HCT116 (cell line): ENCODE data around the gene SGMS1. TPM values are rescaled to one million over a fixed set of nuclear protein-coding genes. Genes with fewer than 3 reads are reported as not detected.

ENCODE experiments used
- ATAC-seq: fragments of 200-7000 bp; cut with Tn5 transposase; 2 replicates; pipeline ENCODE4 v1.9.1; 2020; ENCODE audit warnings: mild to moderate bottlenecking, moderate library complexity
- BruUV-seq: library from RNA; stranded (reverse); fragments of 400-500 nt; replicated peaks from 2 replicates; lab custom pipeline; 2021; lab: Mats Ljungman, UMichigan
- CTCF ChIA-PET: fragments of 300-600 bp; sonication (Branson Sonifier 250); formaldehyde crosslinking; loops from one replicate; lab custom pipeline; 2021; ENCODE audit warnings: antibody characterized with exemption; lab: Charles Lee
- POLR2A ChIA-PET: fragments of 300-600, 350-600 bp; sonication (Branson Sonifier 250); formaldehyde crosslinking; loops from one replicate; lab custom pipeline; 2021; ENCODE audit warnings: antibody characterized with exemption; lab: Charles Lee
- RAD21 ChIA-PET, 2 experiments: fragments of 300-600 bp; sonication (Branson Sonifier 250); formaldehyde crosslinking; loops; one replicate each; lab custom pipeline; 2023; ENCODE audit warnings: low total read pairs in 2 of 2; ENCODE audit not compliant: uncharacterized antibody in 2 of 2, unreplicated experiment in 2 of 2, low non-redundant PET in 1 of 2; lab: Charles Lee
- DNase-seq: peaks from one replicate; pipeline ENCODE4 v3.0.0-alpha.2; 2010; ENCODE audit warnings: low read depth, low spot score
- H2AFZ ChIP-seq: fragments of 200-600 bp; shearing (Covaris generic), sonication (generic); 2 replicates; pipeline ENCODE4 v1.6.1; 2017; ENCODE audit warnings: low read depth, mixed run types, mixed read lengths, antibody characterized with exemption, low read length; ENCODE audit not compliant: poor library complexity, severe bottlenecking
- H3K27ac ChIP-seq: 2 replicates; pipeline ENCODE4 v1.5.1; 2012; ENCODE audit warnings: low read depth, low read length
- H3K27me3 ChIP-seq: fragments of 200-600 bp; sonication (generic); 2 replicates; pipeline ENCODE4 v1.6.1; 2016; ENCODE audit warnings: mixed run types, low read length, mixed read lengths; ENCODE audit not compliant: insufficient read depth
- H3K36me3 ChIP-seq, 2 experiments: fragments of 200-500 bp in 1 of 2; fragments of 200-600 bp in 1 of 2; sonication (Bioruptor generic) in 1 of 2; sonication (generic) in 1 of 2; 2 replicates each; pipeline versions ENCODE4 v1.5.1 to v1.6.1; 2014 to 2016; ENCODE audit warnings: low read length in 2 of 2, inconsistent platforms in 1 of 2, mixed read lengths in 1 of 2, mixed run types in 1 of 2; ENCODE audit not compliant: insufficient read depth in 2 of 2, control insufficient read depth in 1 of 2
- H3K4me1 ChIP-seq, 2 experiments: fragments of 200-600 bp in 1 of 2; sonication (generic) in 1 of 2; 2 replicates each; pipeline versions ENCODE4 v1.5.1 to v1.6.1; 2012 to 2017; ENCODE audit warnings: low read length in 2 of 2, inconsistent platforms in 1 of 2, mild to moderate bottlenecking in 1 of 2, mixed read lengths in 1 of 2, mixed run types in 1 of 2, moderate library complexity in 1 of 2; ENCODE audit not compliant: insufficient read depth in 2 of 2, control insufficient read depth in 1 of 2
- H3K4me2 ChIP-seq: fragments of 200-600 bp; sonication (generic); 2 replicates; pipeline ENCODE4 v1.6.1; 2017; ENCODE audit warnings: mixed run types, low read length, mixed read lengths
- H3K4me3 ChIP-seq, 2 experiments: fragments of 200-600 bp in 1 of 2; sonication (generic) in 1 of 2; replicated peaks in 1 of 2; 2 replicates each; pipeline ENCODE4 v1.5.1; 2011 to 2016; ENCODE audit warnings: low read length in 2 of 2, control low read depth in 1 of 2, low read depth in 1 of 2, mild to moderate bottlenecking in 1 of 2, mixed read lengths in 1 of 2, mixed run types in 1 of 2
- H3K79me2 ChIP-seq: fragments of 200-600 bp; sonication (generic); 2 replicates; pipeline ENCODE4 v1.6.1; 2017; ENCODE audit warnings: mild to moderate bottlenecking, mixed run types, low read length, moderate library complexity, mixed read lengths; ENCODE audit not compliant: insufficient read depth
- H3K9ac ChIP-seq: fragments of 200-600 bp; sonication (generic); 2 replicates; pipeline ENCODE4 v1.6.1; 2016; ENCODE audit warnings: low read length, mixed read lengths
- H3K9me2 ChIP-seq: fragments of 200-600 bp; sonication (generic), shearing (Covaris generic); 2 replicates; pipeline ENCODE4 v1.6.1; 2017; ENCODE audit warnings: mixed run types, mild to moderate bottlenecking, moderate library complexity; ENCODE audit not compliant: insufficient read depth
- H3K9me3 ChIP-seq, 2 experiments: fragments of 200-500 bp in 1 of 2; fragments of 200-600 bp in 1 of 2; sonication (Bioruptor generic) in 1 of 2; sonication (generic) in 1 of 2; 2 replicates each; pipeline ENCODE4 v1.6.1; 2014 to 2017; ENCODE audit warnings: low read length in 2 of 2, mixed read lengths in 2 of 2, inconsistent platforms in 1 of 2, low read depth in 1 of 2, mild to moderate bottlenecking in 1 of 2, mixed run types in 1 of 2, moderate library complexity in 1 of 2; ENCODE audit not compliant: control insufficient read depth in 1 of 2, insufficient read depth in 1 of 2
- H4K20me1 ChIP-seq: fragments of 200-600 bp; sonication (generic), shearing (Covaris generic); 2 replicates; pipeline ENCODE4 v1.6.1; 2017; ENCODE audit warnings: mixed run types, mild to moderate bottlenecking, moderate library complexity; ENCODE audit not compliant: insufficient read depth
- CBX3 ChIP-seq: IDR thresholded peaks from 2 replicates; pipeline ENCODE4 v1.6.1; 2012; ENCODE audit warnings: low read depth
- CEBPB ChIP-seq: IDR thresholded peaks from 2 replicates; pipeline ENCODE4 v1.6.1; 2012; ENCODE audit warnings: low read depth
- ELF1 ChIP-seq: IDR thresholded peaks from 2 replicates; pipeline ENCODE4 v1.6.1; 2012; ENCODE audit warnings: low read depth, borderline replicate concordance
- EZH2 ChIP-seq: fragments of 200-600 bp; sonication (generic); IDR thresholded peaks from 2 replicates; pipeline ENCODE4 v1.6.1; 2017; ENCODE audit warnings: antibody characterized with exemption, mixed run types
- EZH2phosphoT487 ChIP-seq: fragments of 200-600 bp; IDR thresholded peaks from 2 replicates; pipeline ENCODE4 v1.6.1; 2018; ENCODE audit warnings: antibody characterized with exemption, borderline replicate concordance
- FOSL1 ChIP-seq: IDR thresholded peaks from 2 replicates; pipeline ENCODE4 v1.6.1; 2012; ENCODE audit warnings: low read depth
- JUND ChIP-seq: IDR thresholded peaks from 2 replicates; pipeline ENCODE4 v1.6.1; 2012
- POLR2A ChIP-seq: IDR thresholded peaks from 2 replicates; pipeline ENCODE4 v1.7.0; 2011; ENCODE audit warnings: borderline replicate concordance; ENCODE audit not compliant: insufficient read depth, insufficient read length; ENCODE audit errors: extremely low read depth
- RAD21 ChIP-seq: IDR thresholded peaks from 2 replicates; pipeline ENCODE4 v1.6.1; 2012; ENCODE audit warnings: low read depth, mild to moderate bottlenecking
- SIN3A ChIP-seq: IDR thresholded peaks from 2 replicates; pipeline ENCODE4 v1.6.1; 2012; ENCODE audit warnings: low read depth
- SP1 ChIP-seq: IDR thresholded peaks from 2 replicates; pipeline ENCODE4 v1.6.1; 2012; ENCODE audit warnings: low read depth
- TCF7L2 ChIP-seq: IDR thresholded peaks from 2 replicates; pipeline ENCODE4 v1.7.0; 2011; ENCODE audit warnings: borderline replicate concordance, inconsistent platforms; ENCODE audit not compliant: insufficient read depth, insufficient read length; ENCODE audit errors: extremely low read depth
- ZFX ChIP-seq: fragments of 450-650 bp; IDR thresholded peaks from 2 replicates; pipeline ENCODE4 v1.6.1; 2017
- intact Hi-C: fragments of 100-400 bp; cut with micrococcal nuclease; formaldehyde crosslinking; loops from 2 replicates; pipeline ENCODE4 v1.10.0; 2022
- total RNA-seq: library from RNA; stranded (reverse); gene quantifications from one replicate; pipeline ENCODE4 v1.2.1, GENCODE V29; 2021; ENCODE audit not compliant: unreplicated experiment
- TF ChIP-seq, protein P1 (sequence below): IDR thresholded peaks from 2 replicates; pipeline ENCODE4 v1.6.1; 2012; ENCODE audit warnings: low read depth
- TF ChIP-seq, protein P2 (sequence below), 3 experiments: fragments of 200-600 bp in 1 of 3; sonication (generic) in 1 of 3; IDR thresholded peaks in 2 of 3; conservative IDR thresholded peaks in 1 of 3; 2 replicates each; pipeline ENCODE4 v1.5.1; 2012 to 2017; ENCODE audit warnings: low read depth in 2 of 3, low read length in 2 of 3, antibody characterized with exemption in 1 of 3, borderline replicate concordance in 1 of 3, control low read depth in 1 of 3, mild to moderate bottlenecking in 1 of 3, mixed read lengths in 1 of 3, mixed run types in 1 of 3, moderate library complexity in 1 of 3; ENCODE audit not compliant: insufficient read depth in 1 of 3

Gene SGMS1
- total RNA-seq, 1 experiment from 2014 or later: 29.1 TPM

DNA sequence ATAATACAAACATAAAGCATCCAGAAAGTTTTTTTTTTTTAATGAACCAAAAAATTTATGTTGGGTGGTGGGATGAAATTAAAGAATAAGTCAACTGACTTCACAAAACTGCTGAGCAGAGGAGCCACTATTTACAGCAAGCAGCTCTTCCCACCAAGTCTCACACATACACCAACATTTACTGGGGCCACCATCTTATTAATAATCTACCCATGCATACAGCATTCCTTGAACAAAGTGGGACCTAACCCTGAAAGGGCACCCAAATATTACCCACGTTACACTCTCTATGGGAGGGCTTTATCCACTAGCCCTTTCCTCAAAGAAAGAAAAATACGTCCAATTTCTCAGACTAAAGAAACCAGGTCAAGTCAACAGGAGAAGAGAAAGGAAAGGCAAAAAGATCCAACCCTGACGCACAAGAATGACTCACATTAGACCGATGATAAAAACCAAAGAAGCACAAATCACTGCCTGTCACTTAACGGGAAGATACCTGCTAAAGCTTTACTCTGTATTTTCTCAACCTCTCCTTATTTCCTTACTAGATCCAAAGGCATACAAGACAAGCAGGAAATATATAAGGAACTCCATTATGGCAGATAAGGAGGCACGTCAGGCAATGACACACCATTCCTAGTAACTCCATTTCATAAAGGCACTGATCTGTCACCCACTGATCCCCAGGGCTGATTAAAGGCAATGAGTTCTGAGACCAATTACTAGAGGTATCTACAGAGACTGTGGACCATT, 230.6 kb downstream of the SGMS1 start:
- Histone ChIP-seq H3K9me2 (no peaks in the 10 kb centered on the region), H3K79me2 (peaks cover 34% of the 10 kb centered on the region), H3K9ac (no peak overlapping the region), H3K4me2 (peak overlapping the region; percentile 65), H2AFZ (no peak overlapping the region), H4K20me1 (no peaks in the 10 kb centered on the region), H3K27ac (no peak overlapping the region), H3K9me3 (no peaks in the 10 kb centered on the region), H3K36me3 (no peaks in the 10 kb centered on the region), H3K4me3 (no peak overlapping the region; a peak in 1 of 4 replicates), H3K27me3 (no peaks in the 10 kb centered on the region), H3K4me1 (peaks cover 25 to 36% of the 10 kb centered on the region in 2 experiments)
- ATAC-seq (peak; percentile 70), DNase-seq (no peak)
- ChIA-PET POLR2A (no interaction called here), CTCF (no interaction called here), RAD21 (no interaction called here)
- BruUV-seq: no TSS peak
- TF ChIP-seq JUND (no peak), FOSL1 (peak; percentile 49; the same call in 1 of the 2 replicates), SP1 (peak; percentile 19; the same call in 1 of the 2 replicates)
- intact Hi-C loops: no loop called here

DNA sequence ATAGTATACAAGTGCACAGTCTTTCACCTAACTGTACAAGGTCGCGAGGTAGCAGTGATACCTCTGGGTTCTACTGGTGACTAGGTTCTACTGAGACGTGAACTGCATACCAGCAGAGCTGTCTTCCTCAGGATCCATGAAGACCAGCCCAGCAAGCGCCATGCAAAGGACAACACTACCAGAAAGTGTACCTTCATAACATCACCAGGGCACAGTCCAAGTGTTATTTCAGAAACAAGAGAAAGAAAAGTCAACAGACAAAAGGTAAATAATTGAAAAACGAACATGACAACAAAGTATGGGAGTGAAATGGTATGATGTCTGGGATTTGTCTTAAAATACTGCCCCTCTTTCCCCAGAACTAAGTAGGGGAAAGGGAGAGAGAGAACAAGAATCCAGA, 231.3 kb downstream of the SGMS1 start:
- H3K36me3 ChIP-seq: no peaks in the 10 kb centered on the region
- no peak overlapping the region for H3K4me2 ChIP-seq
- intact Hi-C loops: no loop called here
- H3K9me3 ChIP-seq: no peaks in the 10 kb centered on the region
- peaks cover 25 to 33% of the 10 kb centered on the region in 2 experiments for H3K4me1 ChIP-seq
- DNase-seq (no peak), ATAC-seq (no peak)
- CTCF ChIA-PET: no interaction called here
- no TSS peak for BruUV-seq
- H3K4me3 ChIP-seq: no peak overlapping the region
- H4K20me1 ChIP-seq: no peaks in the 10 kb centered on the region
- no peak overlapping the region for H3K27ac ChIP-seq
- no peaks in the 10 kb centered on the region for H3K27me3 ChIP-seq
- RAD21 ChIA-PET: no interaction called here
- no peaks in the 10 kb centered on the region for H3K9me2 ChIP-seq
- H3K79me2 ChIP-seq: peaks cover 34% of the 10 kb centered on the region
- POLR2A ChIA-PET: no interaction called here
- no peak overlapping the region for H2AFZ ChIP-seq
- H3K9ac ChIP-seq: no peak overlapping the region
- no peak for TF ChIP-seq CEBPB
- TF ChIP-seq, protein P1, sequence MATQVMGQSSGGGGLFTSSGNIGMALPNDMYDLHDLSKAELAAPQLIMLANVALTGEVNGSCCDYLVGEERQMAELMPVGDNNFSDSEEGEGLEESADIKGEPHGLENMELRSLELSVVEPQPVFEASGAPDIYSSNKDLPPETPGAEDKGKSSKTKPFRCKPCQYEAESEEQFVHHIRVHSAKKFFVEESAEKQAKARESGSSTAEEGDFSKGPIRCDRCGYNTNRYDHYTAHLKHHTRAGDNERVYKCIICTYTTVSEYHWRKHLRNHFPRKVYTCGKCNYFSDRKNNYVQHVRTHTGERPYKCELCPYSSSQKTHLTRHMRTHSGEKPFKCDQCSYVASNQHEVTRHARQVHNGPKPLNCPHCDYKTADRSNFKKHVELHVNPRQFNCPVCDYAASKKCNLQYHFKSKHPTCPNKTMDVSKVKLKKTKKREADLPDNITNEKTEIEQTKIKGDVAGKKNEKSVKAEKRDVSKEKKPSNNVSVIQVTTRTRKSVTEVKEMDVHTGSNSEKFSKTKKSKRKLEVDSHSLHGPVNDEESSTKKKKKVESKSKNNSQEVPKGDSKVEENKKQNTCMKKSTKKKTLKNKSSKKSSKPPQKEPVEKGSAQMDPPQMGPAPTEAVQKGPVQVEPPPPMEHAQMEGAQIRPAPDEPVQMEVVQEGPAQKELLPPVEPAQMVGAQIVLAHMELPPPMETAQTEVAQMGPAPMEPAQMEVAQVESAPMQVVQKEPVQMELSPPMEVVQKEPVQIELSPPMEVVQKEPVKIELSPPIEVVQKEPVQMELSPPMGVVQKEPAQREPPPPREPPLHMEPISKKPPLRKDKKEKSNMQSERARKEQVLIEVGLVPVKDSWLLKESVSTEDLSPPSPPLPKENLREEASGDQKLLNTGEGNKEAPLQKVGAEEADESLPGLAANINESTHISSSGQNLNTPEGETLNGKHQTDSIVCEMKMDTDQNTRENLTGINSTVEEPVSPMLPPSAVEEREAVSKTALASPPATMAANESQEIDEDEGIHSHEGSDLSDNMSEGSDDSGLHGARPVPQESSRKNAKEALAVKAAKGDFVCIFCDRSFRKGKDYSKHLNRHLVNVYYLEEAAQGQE: no peak
- TF ChIP-seq EZH2: no peak
- no peak for TF ChIP-seq ELF1
- TF ChIP-seq SIN3A: no peak
- no peak for TF ChIP-seq SP1
- TF ChIP-seq TCF7L2: no peak
- no peak for TF ChIP-seq POLR2A
- TF ChIP-seq FOSL1: no peak
- no peak for TF ChIP-seq ZFX
- no peak for TF ChIP-seq EZH2phosphoT487
- no peak for TF ChIP-seq JUND
- TF ChIP-seq, protein P2, sequence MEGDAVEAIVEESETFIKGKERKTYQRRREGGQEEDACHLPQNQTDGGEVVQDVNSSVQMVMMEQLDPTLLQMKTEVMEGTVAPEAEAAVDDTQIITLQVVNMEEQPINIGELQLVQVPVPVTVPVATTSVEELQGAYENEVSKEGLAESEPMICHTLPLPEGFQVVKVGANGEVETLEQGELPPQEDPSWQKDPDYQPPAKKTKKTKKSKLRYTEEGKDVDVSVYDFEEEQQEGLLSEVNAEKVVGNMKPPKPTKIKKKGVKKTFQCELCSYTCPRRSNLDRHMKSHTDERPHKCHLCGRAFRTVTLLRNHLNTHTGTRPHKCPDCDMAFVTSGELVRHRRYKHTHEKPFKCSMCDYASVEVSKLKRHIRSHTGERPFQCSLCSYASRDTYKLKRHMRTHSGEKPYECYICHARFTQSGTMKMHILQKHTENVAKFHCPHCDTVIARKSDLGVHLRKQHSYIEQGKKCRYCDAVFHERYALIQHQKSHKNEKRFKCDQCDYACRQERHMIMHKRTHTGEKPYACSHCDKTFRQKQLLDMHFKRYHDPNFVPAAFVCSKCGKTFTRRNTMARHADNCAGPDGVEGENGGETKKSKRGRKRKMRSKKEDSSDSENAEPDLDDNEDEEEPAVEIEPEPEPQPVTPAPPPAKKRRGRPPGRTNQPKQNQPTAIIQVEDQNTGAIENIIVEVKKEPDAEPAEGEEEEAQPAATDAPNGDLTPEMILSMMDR (IDR thresholded peaks at IDR 0.05 in 2 of 3, conservative IDR thresholded peaks at IDR 0.05 in 1 of 3; ENCODE audit: borderline replicate concordance in 1 of 3, insufficient read depth in 1 of 3, low read depth in 2 of 3, low read length in 2 of 3): no peak
- TF ChIP-seq CBX3: no peak
- TF ChIP-seq RAD21: no peak
